ENCODE results near the gene KRTAP4-1. TPM values are rescaled to one million over a fixed set of nuclear protein-coding genes. Genes with fewer than 3 reads are reported as not detected.
"Not testable (repeated sequence)": the region's sequence is repeated elsewhere in the genome, so short reads cannot be mapped to it uniquely, and the experiment has no call there.

Gene KRTAP4-1
- not detected for polyA plus RNA-seq (ENCODE audit: insufficient read length)

GRCh38 chr17:41184480-41184961, at the start of gene KRTAP4-1:
Gene KRTAP4-1, minus strand, starts transcription at chr17:41184911. Its CDS starts 57 bp downstream, at chr17:41184854.
- no peak for DNase-seq

- DNase-seq, result not testable (repeated sequence)
Observed at GRCh38 chr17:41232399-41233105, 47.8 kb upstream of the KRTAP4-1 start, which contains the start of gene KRTAP9-3. Gene KRTAP9-3, plus strand, starts transcription at chr17:41232449. Its CDS starts 53 bp downstream, at chr17:41232502.

- DNase-seq, result no peak
Observed at GRCh38 chr17:41231731-41232130, 47.0 kb upstream of the KRTAP4-1 start.

- DNase-seq, result no peak
Observed at GRCh38 chr17:41230094-41230493, 45.4 kb upstream of the KRTAP4-1 start.

DNA sequence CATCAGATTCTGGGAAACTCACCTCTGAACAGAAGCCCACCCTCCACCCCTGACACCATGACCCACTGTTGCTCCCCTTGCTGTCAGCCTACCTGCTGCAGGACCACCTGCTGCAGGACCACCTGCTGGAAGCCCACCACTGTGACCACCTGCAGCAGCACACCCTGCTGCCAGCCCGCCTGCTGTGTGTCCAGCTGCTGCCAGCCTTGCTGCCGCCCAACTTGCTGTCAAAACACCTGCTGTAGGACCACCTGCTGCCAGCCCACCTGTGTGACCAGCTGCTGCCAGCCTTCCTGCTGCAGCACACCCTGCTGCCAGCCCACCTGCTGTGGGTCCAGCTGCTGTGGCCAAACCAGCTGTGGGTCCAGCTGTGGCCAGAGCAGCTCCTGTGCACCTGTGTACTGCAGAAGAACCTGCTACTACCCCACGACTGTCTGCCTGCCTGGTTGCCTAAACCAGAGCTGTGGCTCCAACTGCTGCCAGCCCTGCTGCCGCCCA, 41.9 kb upstream of the KRTAP4-1 start, which contains the start of gene KRTAP9-2:
Gene KRTAP9-2, plus strand, starts transcription at position 51 of the 498 bp plus-strand sequence. Its CDS starts 7 bp downstream, at position 58.
- DNase-seq, result not testable (repeated sequence)

DNA sequence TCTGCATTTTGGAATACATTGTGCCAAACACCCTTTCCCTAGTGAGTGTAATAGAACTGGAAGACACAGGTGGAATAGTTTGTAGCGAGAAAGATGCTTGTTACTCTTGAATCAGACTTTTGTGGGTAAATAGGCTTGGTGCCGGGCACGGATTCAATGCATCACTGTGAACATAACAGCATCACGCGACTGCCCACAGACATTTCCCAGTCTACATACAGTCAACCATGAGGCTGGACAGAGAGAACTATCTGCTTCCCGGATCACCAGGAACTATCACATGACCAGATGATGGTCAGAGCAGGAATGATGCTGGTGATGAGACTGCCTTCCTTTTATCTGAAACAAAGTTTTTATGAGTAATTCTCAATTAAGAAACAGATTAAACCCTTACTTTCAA, 41.3 kb upstream of the KRTAP4-1 start:
- no peak for DNase-seq

- no peak for DNase-seq
Observed at GRCh38 chr17:41223821-41224220, 39.1 kb upstream of the KRTAP4-1 start.

- no peak for DNase-seq
Observed at GRCh38 chr17:41215681-41216080, 31.0 kb upstream of the KRTAP4-1 start.

DNA sequence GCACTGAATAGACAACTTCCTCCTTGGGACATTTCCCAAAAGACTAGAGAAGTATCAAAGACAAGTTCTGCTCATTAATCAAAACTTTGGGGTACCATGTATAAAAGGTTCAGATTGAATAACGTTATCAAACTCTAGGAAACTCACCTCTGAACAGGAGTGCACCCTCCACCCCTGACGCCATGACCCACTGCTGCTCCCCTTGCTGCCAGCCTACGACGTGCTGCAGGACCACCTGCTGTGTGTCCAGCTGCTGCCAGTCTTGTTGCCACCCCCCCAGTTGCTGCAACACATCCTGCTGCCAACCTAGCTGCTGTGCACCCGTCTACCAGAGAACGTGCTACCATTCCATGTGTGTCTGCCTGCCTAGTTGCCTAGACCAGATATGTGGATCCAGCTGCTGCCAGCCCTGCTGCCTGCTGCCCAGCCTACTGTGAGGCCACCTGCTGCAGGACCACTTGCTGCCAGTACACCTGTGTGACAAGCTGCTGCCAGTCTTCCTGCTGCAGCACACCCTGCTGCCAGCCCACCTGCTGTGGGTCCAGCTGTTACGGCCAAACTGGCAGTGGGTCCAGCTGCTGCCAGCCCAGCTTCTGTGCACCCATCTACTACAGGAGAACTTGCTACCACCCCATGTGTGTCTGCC, 27.9 kb upstream of the KRTAP4-1 start:
- DNase-seq, result no peak

- peak; percentile 4 for DNase-seq
Observed at GRCh38 chr17:41211845-41212466, 27.2 kb upstream of the KRTAP4-1 start.

DNA sequence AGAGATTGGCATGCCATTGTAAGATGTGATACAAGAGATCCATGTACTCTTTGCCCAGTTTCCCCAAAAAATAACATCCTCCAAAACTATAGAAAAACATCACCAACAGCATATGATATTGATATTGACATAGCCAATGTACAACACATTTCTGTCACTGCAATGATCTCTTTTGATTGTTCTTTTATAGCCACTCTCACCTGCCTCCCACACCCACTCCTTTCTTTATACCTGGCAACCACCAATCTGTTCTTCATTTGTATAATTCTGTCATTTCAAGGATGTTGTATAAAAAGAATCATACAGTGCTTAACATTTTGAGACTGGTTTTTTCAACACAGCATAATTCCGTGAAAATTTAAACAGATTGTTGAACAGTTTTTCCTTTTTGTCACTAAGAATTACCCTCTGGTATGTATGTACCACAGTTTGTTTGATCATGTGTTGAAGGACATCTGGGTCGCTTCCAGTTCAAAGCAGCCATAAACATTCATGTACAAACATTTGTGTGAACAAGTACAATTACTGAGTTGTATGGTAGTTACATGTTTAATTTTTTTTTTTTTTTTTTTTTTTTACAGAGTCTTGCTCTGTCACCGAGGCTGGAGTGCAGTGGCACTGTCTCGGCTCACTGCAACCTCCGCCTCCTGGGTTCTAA, 14.8 kb upstream of the KRTAP4-1 start:
- DNase-seq, result no peak

DNA sequence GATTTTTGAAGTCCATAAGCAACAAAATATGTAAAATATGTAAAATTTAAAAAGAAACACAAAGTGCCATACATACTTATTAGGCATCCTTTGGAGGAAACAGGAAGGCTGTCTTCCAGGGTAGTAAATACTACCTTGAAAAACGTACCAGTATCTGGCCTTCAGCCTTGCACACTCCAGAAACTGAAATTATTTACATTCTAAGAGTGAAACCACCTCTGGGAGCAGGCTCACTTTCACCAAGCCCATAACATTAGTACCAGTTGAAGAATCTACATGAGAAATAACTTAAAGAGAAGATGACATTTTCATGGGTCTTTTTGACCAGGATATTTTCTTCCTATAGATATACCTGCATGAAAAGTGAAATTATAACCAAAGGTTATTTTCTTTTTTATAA, 11.4 kb upstream of the KRTAP4-1 start:
- DNase-seq, result no peak

GRCh38 chr17:41190328-41190727, 5.6 kb upstream of the KRTAP4-1 start:
- DNase-seq, result no peak

DNA sequence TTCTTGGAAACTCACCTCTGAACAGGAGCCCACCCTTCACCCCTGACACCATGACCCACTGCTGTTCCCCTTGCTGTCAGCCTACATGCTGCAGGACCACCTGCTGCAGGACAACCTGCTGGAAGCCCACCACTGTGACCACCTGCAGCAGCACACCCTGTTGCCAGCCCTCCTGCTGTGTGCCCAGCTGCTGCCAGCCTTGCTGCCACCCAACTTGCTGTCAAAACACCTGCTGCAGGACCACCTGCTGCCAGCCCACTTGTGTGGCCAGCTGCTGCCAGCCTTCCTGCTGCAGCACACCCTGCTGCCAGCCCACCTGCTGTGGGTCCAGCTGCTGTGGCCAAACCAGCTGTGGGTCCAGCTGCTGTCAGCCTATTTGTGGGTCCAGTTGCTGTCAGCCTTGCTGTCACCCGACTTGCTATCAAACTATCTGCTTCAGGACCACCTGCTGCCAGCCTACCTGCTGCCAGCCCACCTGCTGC, 5.2 kb upstream of the KRTAP4-1 start, which contains the start of gene KRTAP9-1:
Gene KRTAP9-1, plus strand, starts transcription at position 51 of the 482 bp plus-strand sequence. Its CDS starts 0 bp downstream, at position 51.
- DNase-seq, result not testable (repeated sequence)

DNA sequence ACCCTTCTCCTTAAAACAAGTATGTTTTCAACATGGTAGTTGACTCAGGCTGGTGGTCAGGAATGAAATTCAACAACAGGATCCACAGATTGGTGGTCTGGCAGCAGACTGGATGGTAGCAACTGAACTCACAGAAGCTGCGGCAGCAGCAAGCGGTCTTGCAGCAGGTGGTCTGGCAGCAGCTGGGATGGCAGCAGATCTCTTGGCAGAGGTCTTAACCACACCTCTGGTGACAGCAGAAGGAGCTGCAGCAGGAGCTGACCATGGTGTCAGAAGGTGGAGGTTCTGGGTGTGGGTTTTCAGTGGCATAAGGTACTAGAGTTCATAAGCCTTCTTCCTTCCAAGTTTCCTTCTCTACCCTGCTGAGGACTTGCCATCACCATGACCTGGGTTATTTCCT, 2.2 kb upstream of the KRTAP4-1 start:
- DNase-seq, result no peak

- no peak for DNase-seq
Observed at GRCh38 chr17:41185001-41185400, 290 bp upstream of the KRTAP4-1 start.

DNA sequence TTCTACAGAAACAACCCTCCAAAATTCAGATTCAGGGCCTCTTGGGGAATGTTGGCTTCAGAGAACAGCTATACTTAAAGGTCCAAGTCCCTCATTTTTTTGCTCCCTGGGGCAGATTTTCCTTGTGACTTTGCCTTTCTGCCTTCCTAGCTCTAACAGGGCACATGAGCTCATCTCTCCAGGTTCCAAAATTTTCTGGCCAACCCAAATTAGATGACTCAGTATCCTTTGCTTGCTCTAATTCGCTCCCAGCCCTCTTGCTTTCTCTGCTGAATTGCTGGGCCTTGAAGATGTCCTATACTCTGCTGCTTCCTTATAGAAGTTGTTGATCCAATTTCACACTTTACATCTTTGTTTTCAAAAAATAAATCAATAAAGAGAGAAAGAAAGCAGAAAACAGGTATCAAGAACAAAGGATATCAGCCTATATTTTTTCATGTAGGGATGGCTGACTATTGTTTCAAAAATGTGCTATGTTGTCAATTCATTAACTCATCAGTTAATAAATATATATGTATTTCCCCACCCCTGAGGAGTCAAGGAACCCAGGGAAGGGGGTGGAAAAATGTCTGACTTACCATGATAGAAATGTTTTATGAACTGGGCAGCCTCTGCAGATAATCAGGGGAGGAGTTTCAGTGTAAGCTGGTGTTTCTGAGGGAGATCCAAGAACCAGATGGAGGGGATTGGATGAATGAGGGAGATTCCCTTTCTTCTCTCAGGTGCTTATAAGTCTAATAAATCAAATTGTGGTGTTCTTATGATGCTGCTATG, 5.7 kb downstream of the KRTAP4-1 start:
- DNase-seq, result no peak

- no peak for DNase-seq
Observed at GRCh38 chr17:41178341-41178740, 6.4 kb downstream of the KRTAP4-1 start.

GRCh38 chr17:41177727-41178271, 6.9 kb downstream of the KRTAP4-1 start, which contains the start of gene KRTAP4-2:
Gene KRTAP4-2, minus strand, starts transcription at chr17:41178221. Its CDS starts 57 bp downstream, at chr17:41178164.
- DNase-seq, result no peak

- no peak for DNase-seq
Observed at GRCh38 chr17:41176744-41177387, 7.8 kb downstream of the KRTAP4-1 start.

Data from hindlimb muscle (tissue), 1 donor.